ENCODE results near the gene STAP2. TPM values are rescaled to one million over a fixed set of nuclear protein-coding genes. Genes with fewer than 3 reads are reported as not detected.
"Not testable (repeated sequence)": the region's sequence is repeated elsewhere in the genome, so short reads cannot be mapped to it uniquely, and the experiment has no call there.

The STAP2 gene
- total RNA-seq, 2 donors from 2014 or later: 47.9 to 107 TPM

DNA sequence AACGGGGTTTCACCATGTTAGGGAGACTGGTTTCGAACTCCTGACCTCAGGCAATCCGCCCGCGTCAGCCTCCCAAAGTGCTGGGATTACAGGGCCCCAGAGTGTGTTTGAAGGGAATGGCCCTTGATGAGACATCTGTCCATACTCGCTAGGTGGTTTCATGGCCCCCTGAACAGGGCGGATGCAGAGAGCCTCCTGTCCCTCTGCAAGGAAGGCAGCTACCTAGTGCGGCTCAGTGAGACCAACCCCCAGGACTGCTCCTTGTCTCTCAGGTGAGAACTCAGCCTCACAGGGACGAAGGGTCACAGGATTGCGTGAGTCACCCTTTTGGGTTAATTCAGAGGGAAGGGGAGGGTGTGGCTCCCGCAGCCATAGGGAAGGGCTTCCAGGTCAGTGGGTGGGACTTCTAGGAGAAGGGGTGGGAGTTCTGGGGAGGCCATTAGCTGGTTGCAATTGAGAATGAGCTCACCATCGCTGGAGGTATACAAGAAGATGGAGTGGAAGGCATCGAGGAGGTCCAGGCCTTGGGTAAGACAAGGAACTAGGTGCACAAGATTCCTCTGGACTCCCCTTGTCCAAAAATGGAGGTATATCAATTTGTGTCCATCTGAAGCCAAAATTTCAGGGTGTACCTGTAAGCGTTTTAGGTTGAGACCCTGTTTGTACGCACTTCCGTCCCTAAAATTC lies 50.4 kb downstream of the STAP2 start:
- 82% methylated on average over 16 of the region's 16 CpGs for WGBS
- no peaks in the 10 kb centered on the region for H3K27me3 ChIP-seq (replicated peaks; ENCODE audit: insufficient read depth)
- intact Hi-C loops (cut with DNase I): no loop called here

DNA sequence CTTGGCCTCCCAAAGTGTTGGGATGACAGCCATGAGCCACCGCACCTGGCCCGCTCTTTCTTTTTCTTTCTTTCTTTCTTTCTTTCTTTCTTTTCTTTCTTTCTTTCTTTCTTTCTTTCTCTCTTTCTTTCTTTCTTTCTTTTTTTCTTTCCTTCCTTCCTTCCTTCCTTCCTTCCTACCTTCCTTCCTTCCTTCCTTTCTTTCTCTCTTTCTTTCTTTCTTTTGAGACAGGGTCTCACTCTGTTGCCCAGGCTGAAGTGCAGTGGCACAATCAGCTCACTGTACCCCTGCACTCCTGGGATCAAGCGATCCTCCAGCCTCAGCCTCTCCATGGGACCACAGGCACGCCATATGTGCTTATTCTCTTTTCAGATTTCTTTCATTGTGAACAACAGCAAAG lies 52.5 kb downstream of the STAP2 start:
- H3K27me3 ChIP-seq (replicated peaks; ENCODE audit: insufficient read depth); DNase-seq (ENCODE audit: low spot score); H3K4me3 ChIP-seq; intact Hi-C loops (cut with DNase I); H3K27ac ChIP-seq; H3K4me1 ChIP-seq (replicated peaks); H3K9me3 ChIP-seq; H3K36me3 ChIP-seq: not testable (repeated sequence)
- WGBS: 93% methylated on average over 4 of the region's 4 CpGs

More for the DNA sequence above, 50.4 kb downstream of the STAP2 start:
- no peak for DNase-seq (ENCODE audit: low spot score)
- Histone ChIP-seq H3K27ac (no peak overlapping the region), H3K36me3 (no peaks in the 10 kb centered on the region), H3K9me3 (no peaks in the 10 kb centered on the region), H3K4me3 (no peak overlapping the region), H3K4me1 (replicated peaks) (no peaks in the 10 kb centered on the region)
- TF ChIP-seq, protein P1, sequence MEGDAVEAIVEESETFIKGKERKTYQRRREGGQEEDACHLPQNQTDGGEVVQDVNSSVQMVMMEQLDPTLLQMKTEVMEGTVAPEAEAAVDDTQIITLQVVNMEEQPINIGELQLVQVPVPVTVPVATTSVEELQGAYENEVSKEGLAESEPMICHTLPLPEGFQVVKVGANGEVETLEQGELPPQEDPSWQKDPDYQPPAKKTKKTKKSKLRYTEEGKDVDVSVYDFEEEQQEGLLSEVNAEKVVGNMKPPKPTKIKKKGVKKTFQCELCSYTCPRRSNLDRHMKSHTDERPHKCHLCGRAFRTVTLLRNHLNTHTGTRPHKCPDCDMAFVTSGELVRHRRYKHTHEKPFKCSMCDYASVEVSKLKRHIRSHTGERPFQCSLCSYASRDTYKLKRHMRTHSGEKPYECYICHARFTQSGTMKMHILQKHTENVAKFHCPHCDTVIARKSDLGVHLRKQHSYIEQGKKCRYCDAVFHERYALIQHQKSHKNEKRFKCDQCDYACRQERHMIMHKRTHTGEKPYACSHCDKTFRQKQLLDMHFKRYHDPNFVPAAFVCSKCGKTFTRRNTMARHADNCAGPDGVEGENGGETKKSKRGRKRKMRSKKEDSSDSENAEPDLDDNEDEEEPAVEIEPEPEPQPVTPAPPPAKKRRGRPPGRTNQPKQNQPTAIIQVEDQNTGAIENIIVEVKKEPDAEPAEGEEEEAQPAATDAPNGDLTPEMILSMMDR (IDR thresholded peaks at IDR 0.05): no peak
- no peak for TF ChIP-seq POLR2AphosphoS5 (IDR thresholded peaks at IDR 0.05)
- no peak for TF ChIP-seq POLR2A (IDR thresholded peaks at IDR 0.05)

DNA sequence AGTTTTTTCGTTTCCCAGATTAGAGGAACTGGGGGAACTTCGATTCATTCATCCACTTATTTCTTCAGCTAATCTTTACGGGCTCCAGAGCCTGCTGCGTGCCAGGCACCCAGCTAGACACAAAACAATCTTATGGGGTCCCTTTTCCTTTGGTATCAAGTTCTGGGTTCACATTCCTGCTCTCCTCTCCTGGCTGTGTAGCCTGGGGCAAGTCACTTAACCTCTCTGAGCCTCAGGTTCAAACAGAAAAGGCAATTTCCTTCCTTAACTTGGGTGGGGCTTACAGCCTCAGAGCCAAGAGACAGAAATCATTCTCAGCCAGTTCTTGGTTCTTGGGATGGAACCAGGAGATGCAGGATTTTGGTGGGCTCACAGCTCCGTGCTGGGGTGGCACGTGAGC lies 53.7 kb downstream of the STAP2 start:
- Histone ChIP-seq H3K36me3 (no peaks in the 10 kb centered on the region), H3K27ac (no peak overlapping the region), H3K27me3 (replicated peaks; ENCODE audit: insufficient read depth) (peaks cover 7% of the 10 kb centered on the region), H3K9me3 (no peaks in the 10 kb centered on the region), H3K4me1 (replicated peaks) (no peaks in the 10 kb centered on the region), H3K4me3 (no peak overlapping the region)
- intact Hi-C loops (cut with DNase I): no loop called here
- no peak for DNase-seq (ENCODE audit: low spot score)
- WGBS: 70% methylated on average over 6 of the region's 6 CpGs
- TF ChIP-seq POLR2A (IDR thresholded peaks at IDR 0.05) (no peak), POLR2AphosphoS5 (IDR thresholded peaks at IDR 0.05) (no peak)
- TF ChIP-seq, protein P1 (IDR thresholded peaks at IDR 0.05): no peak

DNA sequence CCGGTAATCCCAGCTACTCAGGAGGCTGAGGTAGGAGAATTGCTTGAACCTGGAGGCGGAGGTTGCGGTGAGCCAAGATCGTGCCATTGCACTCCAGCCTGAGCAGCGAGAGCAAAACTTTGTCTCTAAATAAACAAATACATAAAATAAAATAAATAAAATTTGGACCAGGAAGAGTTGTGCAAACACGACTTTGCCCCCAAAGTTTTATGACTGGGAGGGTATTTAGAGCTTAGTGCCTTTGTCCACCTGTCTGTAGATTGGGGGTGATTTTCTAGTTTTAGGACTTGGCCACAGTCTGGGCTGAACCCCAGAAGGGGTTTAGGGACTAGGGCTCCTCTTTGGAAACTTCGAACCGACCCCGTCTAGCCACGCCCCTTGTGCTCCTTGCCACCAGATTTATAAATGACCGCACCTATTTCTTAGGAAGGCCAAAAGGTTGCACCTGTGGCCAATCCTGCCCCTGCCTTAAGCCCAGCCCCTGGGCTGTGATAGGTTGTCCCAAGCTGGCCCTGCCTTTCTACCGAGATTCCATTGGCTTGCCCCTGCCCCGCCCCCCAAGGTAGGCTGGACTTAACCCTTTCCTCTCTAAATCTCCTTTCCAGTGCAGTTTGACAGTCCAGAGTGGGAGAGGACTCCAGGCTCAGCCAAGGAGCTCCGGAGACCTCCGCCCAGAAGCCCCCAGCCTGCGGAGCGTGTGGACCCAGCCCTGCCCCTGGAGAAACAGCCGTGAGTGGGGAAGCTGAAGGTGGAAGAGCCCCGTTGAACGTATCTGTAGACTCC lies 54.3 kb downstream of the STAP2 start:
- 38% methylated on average over 20 of the region's 20 CpGs for WGBS
- no peaks in the 10 kb centered on the region for H3K9me3 ChIP-seq
- peaks cover 12% of the 10 kb centered on the region for H3K27me3 ChIP-seq (replicated peaks; ENCODE audit: insufficient read depth)
- no peak for TF ChIP-seq POLR2A (IDR thresholded peaks at IDR 0.05)
- TF ChIP-seq, protein P1 (IDR thresholded peaks at IDR 0.05): no peak
- TF ChIP-seq POLR2AphosphoS5 (IDR thresholded peaks at IDR 0.05): no peak
- H3K27ac ChIP-seq: no peak overlapping the region
- no peaks in the 10 kb centered on the region for H3K36me3 ChIP-seq
- DNase-seq (ENCODE audit: low spot score): no peak
- intact Hi-C loops (cut with DNase I): no loop called here
- H3K4me1 ChIP-seq (replicated peaks): no peaks in the 10 kb centered on the region
- no peak overlapping the region for H3K4me3 ChIP-seq

DNA sequence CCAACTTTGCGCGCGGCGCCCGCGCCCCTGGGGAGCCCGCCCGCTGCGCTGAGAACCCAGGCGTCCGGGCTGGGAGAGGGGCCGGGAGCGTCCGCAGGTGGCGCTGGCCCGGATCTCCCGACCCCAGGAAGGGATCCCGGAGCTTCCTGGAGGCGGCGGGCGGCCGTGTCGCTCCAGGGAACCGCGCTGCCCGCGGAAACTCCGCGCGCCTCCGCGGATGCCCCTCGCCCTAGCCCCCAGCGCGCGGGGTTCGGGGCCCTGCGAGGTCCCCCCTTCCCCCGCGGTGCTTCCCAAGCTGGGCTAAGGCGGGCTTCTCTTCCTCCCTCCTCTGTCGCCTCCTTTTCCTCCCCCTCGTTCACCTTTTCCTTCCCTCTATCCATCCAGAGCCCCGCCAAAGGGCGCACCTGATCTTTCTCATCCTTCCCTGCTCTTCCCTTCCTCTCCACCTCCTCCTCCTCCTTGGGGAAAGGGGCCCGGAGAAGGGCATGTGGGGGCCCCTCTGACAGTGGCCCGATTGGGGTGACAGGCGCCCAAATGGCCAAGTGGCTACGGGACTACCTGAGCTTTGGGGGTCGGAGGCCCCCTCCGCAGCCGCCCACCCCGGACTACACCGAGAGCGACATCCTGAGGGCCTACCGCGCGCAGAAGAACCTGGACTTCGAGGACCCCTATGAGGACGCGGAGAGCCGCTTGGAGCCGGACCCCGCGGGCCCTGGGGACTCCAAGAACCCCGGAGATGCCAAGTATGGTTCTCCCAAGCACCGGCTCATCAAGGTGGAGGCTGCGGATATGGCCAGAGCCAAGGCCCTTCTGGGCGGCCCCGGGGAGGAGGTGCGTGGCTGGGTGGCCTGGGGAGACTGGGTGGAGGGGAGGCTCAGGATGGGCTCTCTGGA lies 58.9 kb downstream of the STAP2 start:
- no peak overlapping the region for H3K27ac ChIP-seq
- TF ChIP-seq POLR2AphosphoS5 (IDR thresholded peaks at IDR 0.05): no peak
- TF ChIP-seq, protein P1 (IDR thresholded peaks at IDR 0.05): no peak
- no peak for TF ChIP-seq POLR2A (IDR thresholded peaks at IDR 0.05)
- no peaks in the 10 kb centered on the region for H3K4me1 ChIP-seq (replicated peaks)
- WGBS: 3% methylated on average over 55 of the region's 71 CpGs
- peak overlapping the region; percentile 13 to 30 for H3K4me3 ChIP-seq
- peaks cover 14% of the 10 kb centered on the region for H3K27me3 ChIP-seq (replicated peaks; ENCODE audit: insufficient read depth)
- H3K36me3 ChIP-seq: no peaks in the 10 kb centered on the region
- H3K9me3 ChIP-seq: no peaks in the 10 kb centered on the region
- no peak for DNase-seq (ENCODE audit: low spot score)
- intact Hi-C loops (cut with DNase I): no loop called here

All from prostate gland (tissue), 2 donors.